Ishikawa (cell line): ENCODE measurements around the gene SDHB.

Experiments
- CEBPB ChIP-seq: IDR thresholded peaks from 2 replicates; pipeline ENCODE4 v1.6.1; 2012
- CREB1 ChIP-seq: IDR thresholded peaks from 2 replicates; pipeline ENCODE4 v1.6.1; 2012; ENCODE audit warnings: low read depth
- EGR1 ChIP-seq: IDR thresholded peaks from 2 replicates; pipeline ENCODE4 v1.6.1; 2012
- EP300 ChIP-seq: IDR thresholded peaks from 2 replicates; pipeline ENCODE4 v1.6.1; 2012; ENCODE audit warnings: borderline replicate concordance
- FOXM1 ChIP-seq: IDR thresholded peaks from 2 replicates; pipeline ENCODE4 v1.6.1; 2012; ENCODE audit warnings: low read depth, borderline replicate concordance
- MAX ChIP-seq: IDR thresholded peaks from 2 replicates; pipeline ENCODE4 v1.6.1; 2012
- NFIC ChIP-seq: IDR thresholded peaks from 2 replicates; pipeline ENCODE4 v1.6.1; 2012
- RAD21 ChIP-seq: IDR thresholded peaks from 2 replicates; pipeline ENCODE4 v1.6.1; 2012; ENCODE audit warnings: low read depth
- REST ChIP-seq: IDR thresholded peaks from 2 replicates; pipeline ENCODE4 v1.6.1; 2012; ENCODE audit warnings: low read depth, mild to moderate bottlenecking
- TAF1 ChIP-seq: IDR thresholded peaks from 2 replicates; pipeline ENCODE4 v1.6.1; 2012; ENCODE audit warnings: low read depth, mild to moderate bottlenecking
- TCF12 ChIP-seq: IDR thresholded peaks from 2 replicates; pipeline ENCODE4 v1.6.1; 2012; ENCODE audit warnings: low read depth
- TEAD4 ChIP-seq: IDR thresholded peaks from 2 replicates; pipeline ENCODE4 v1.6.1; 2012
- USF1 ChIP-seq: IDR thresholded peaks from 2 replicates; pipeline ENCODE4 v1.6.1; 2012
- YY1 ChIP-seq: IDR thresholded peaks from 2 replicates; pipeline ENCODE4 v1.6.1; 2012; ENCODE audit warnings: low read depth
- ZBTB7A ChIP-seq: IDR thresholded peaks from 2 replicates; pipeline ENCODE4 v1.6.1; 2012; ENCODE audit warnings: low read depth

Gene SDHB

GRCh38 chr1:17020502-17020901 is 33.3 kb downstream of the SDHB start:
- TF ChIP-seq REST (no peak), EP300 (no peak), YY1 (no peak), TAF1 (no peak), TEAD4 (no peak), CEBPB (no peak), RAD21 (no peak), USF1 (no peak), TCF12 (no peak), ZBTB7A (no peak)

GRCh38 chr1:17018849-17019248 is 35.0 kb downstream of the SDHB start:
- TF ChIP-seq TAF1, result no peak
- TF ChIP-seq REST, result no peak
- TF ChIP-seq EGR1, result no peak
- no peak for TF ChIP-seq CREB1
- TF ChIP-seq USF1, result no peak
- no peak for TF ChIP-seq YY1
- no peak for TF ChIP-seq TEAD4
- TF ChIP-seq CEBPB, result no peak
- no peak for TF ChIP-seq EP300
- no peak for TF ChIP-seq TCF12
- TF ChIP-seq RAD21, result no peak
- no peak for TF ChIP-seq MAX
- TF ChIP-seq NFIC, result no peak

GRCh38 chr1:17017435-17017834 is 36.4 kb downstream of the SDHB start:
- TF ChIP-seq EGR1 (no peak), USF1 (no peak), CREB1 (no peak)

- TF ChIP-seq USF1, result no peak
- TF ChIP-seq EGR1, result no peak
- TF ChIP-seq NFIC, result no peak
- TF ChIP-seq CREB1, result no peak
- TF ChIP-seq MAX, result no peak
- no peak for TF ChIP-seq TCF12
- no peak for TF ChIP-seq FOXM1
- TF ChIP-seq RAD21, result no peak
- TF ChIP-seq REST, result no peak
- TF ChIP-seq EP300, result no peak
- TF ChIP-seq TAF1, result no peak
- no peak for TF ChIP-seq TEAD4
- TF ChIP-seq YY1, result no peak
- no peak for TF ChIP-seq ZBTB7A
- no peak for TF ChIP-seq CEBPB
These were observed 37.5 kb downstream of the SDHB start for GRCh38 chr1:17016317-17016661.
